Fibroblast of skin of left quadriceps (primary cell): ENCODE data around the gene ATP5F1C.
"Not testable (repeated sequence)": the region's sequence is repeated elsewhere in the genome, so short reads cannot be mapped to it uniquely, and the experiment has no call there.

Experiments
- DNase-seq, 2 experiments: peaks; one replicate each; pipeline ENCODE4 v3.0.0-alpha.2; 2013; ENCODE audit warnings: low read depth in 2 of 2

The ATP5F1C gene

GRCh38 chr10:7787857-7788638 is at the start of gene ATP5F1C, which contains the start of gene KIN:
ATP5F1C (plus strand) TSS chr10:7788177; CDS start chr10:7788208, 31 bp downstream.
KIN (minus strand) TSS chr10:7787993; CDS start chr10:7787933, 60 bp downstream.
- peak; percentile 93 for DNase-seq

GRCh38 chr10:7738536-7739407 is 49.2 kb upstream of the ATP5F1C start:
- no peak for DNase-seq

- no peak for DNase-seq
These were observed 43.7 kb upstream of the ATP5F1C start for GRCh38 chr10:7744307-7744706.

- DNase-seq = not testable (repeated sequence)
These were observed 39.3 kb upstream of the ATP5F1C start for GRCh38 chr10:7748637-7749036.

- no peak for DNase-seq
These were observed 37.8 kb upstream of the ATP5F1C start for GRCh38 chr10:7750222-7750621.

- DNase-seq = no peak
These were observed 35.7 kb upstream of the ATP5F1C start for GRCh38 chr10:7752251-7752650.

- DNase-seq = no peak
These were observed 32.9 kb upstream of the ATP5F1C start for GRCh38 chr10:7755103-7755502.

- DNase-seq = peak in 1 of 2 experiments; percentile 0
These were observed 31.5 kb upstream of the ATP5F1C start for GRCh38 chr10:7756360-7756992.

- no peak for DNase-seq
These were observed 24.0 kb upstream of the ATP5F1C start for GRCh38 chr10:7763929-7764328.

- DNase-seq = no peak
These were observed 21.7 kb upstream of the ATP5F1C start for GRCh38 chr10:7766241-7766640.

- no peak for DNase-seq
These were observed 20.8 kb upstream of the ATP5F1C start for GRCh38 chr10:7767209-7767608.

GRCh38 chr10:7768417-7768816 is 19.6 kb upstream of the ATP5F1C start:
- no peak for DNase-seq

- DNase-seq = no peak
These were observed 13.9 kb upstream of the ATP5F1C start for GRCh38 chr10:7773845-7774801.

- no peak for DNase-seq
These were observed 11.2 kb upstream of the ATP5F1C start for GRCh38 chr10:7776777-7777176.

GRCh38 chr10:7782194-7782593 is 5.8 kb upstream of the ATP5F1C start:
- DNase-seq = not testable (repeated sequence)

- no peak for DNase-seq
These were observed 1.5 kb upstream of the ATP5F1C start for GRCh38 chr10:7786430-7786829.

- no peak for DNase-seq
These were observed 674 bp upstream of the ATP5F1C start for GRCh38 chr10:7787150-7787856.

- no peak for DNase-seq
These were observed 786 bp downstream of the ATP5F1C start for GRCh38 chr10:7788639-7789286.

GRCh38 chr10:7789390-7789789 is 1.4 kb downstream of the ATP5F1C start:
- no peak for DNase-seq

GRCh38 chr10:7792541-7792940 is 4.6 kb downstream of the ATP5F1C start:
- DNase-seq = no peak
